GM12878 (cell line): ENCODE data around the gene P2RX7. TPM values are rescaled to one million over a fixed set of nuclear protein-coding genes. Genes with fewer than 3 reads are reported as not detected.

Experiments
- ATAC-seq: fragments of 200-7000 bp; cut with Tn5 transposase; 3 replicates; pipeline ENCODE4 v1.9.1; 2020; ENCODE audit warnings: mild to moderate bottlenecking, moderate library complexity
- BruUV-seq: library from RNA; stranded (reverse); fragments of 400-500 nt; replicated peaks from 2 replicates; lab custom pipeline; 2021; lab: Mats Ljungman, UMichigan
- CTCF ChIA-PET: fragments of 300-600 bp; sonication (Branson Sonifier 250); formaldehyde crosslinking; extraction: SDS; loops from one replicate; lab custom pipeline; 2021; ENCODE audit warnings: inconsistent platforms; lab: Yijun Ruan, JAX
- POLR2A ChIA-PET: fragments of 350-600 bp; formaldehyde crosslinking; extraction: SDS; loops from one replicate; lab custom pipeline; 2021; ENCODE audit warnings: inconsistent platforms; lab: Charles Lee
- RAD21 ChIA-PET: fragments of 300-600 bp; sonication (Branson Sonifier 250); formaldehyde crosslinking; loops from one replicate; lab custom pipeline; 2023; ENCODE audit warnings: antibody characterized with exemption; ENCODE audit not compliant: unreplicated experiment; lab: Charles Lee
- SMC1A ChIA-PET: fragments of 300-600 bp; sonication (Branson Sonifier 250); formaldehyde crosslinking; loops from one replicate; lab custom pipeline; 2023; ENCODE audit not compliant: unreplicated experiment, uncharacterized antibody; lab: Charles Lee
- DNase-seq: peaks from one replicate; pipeline ENCODE4 v3.0.0-alpha.2; 2011; ENCODE audit warnings: low read depth, low spot score
- FAIRE-seq: peaks from 3 replicates; lab custom pipeline; 2011; peaks lifted over from hg19 to GRCh38; lab: Jason Lieb, UNC
- H2AFZ ChIP-seq: 2 replicates; pipeline ENCODE4 v1.6.0; 2011; ENCODE audit warnings: low read depth, low read length, control low read depth; ENCODE audit not compliant: control insufficient read depth
- H3K27ac ChIP-seq: 2 replicates; pipeline ENCODE4 v1.5.1; 2011; ENCODE audit warnings: control low read depth; ENCODE audit not compliant: control insufficient read depth, insufficient read depth
- H3K27me3 ChIP-seq, 2 experiments: replicated peaks in 1 of 2; 2 replicates each; pipeline versions ENCODE4 v1.6.0 to v1.6.1; 2011; ENCODE audit warnings: low read length in 1 of 2; ENCODE audit not compliant: control insufficient read depth in 2 of 2, insufficient read depth in 2 of 2
- H3K36me3 ChIP-seq, 2 experiments: 2 replicates each; pipeline ENCODE4 v1.5.1; 2011; ENCODE audit warnings: low read length in 1 of 2; ENCODE audit not compliant: control insufficient read depth in 2 of 2, insufficient read depth in 2 of 2
- H3K4me1 ChIP-seq: 2 replicates; pipeline ENCODE4 v1.6.1; 2011; ENCODE audit warnings: mild to moderate bottlenecking, low read length, moderate library complexity, mixed read lengths; ENCODE audit not compliant: control insufficient read depth, insufficient read depth
- H3K4me2 ChIP-seq: 2 replicates; pipeline ENCODE4 v1.6.0; 2011; ENCODE audit warnings: control low read depth; ENCODE audit not compliant: control insufficient read depth, insufficient read depth
- H3K4me3 ChIP-seq: fragments of 200-600 bp; sonication (generic); 2 replicates; pipeline ENCODE4 v1.5.1; 2016
- H3K79me2 ChIP-seq: 2 replicates; pipeline ENCODE4 v1.6.0; 2011; ENCODE audit warnings: low read length; ENCODE audit not compliant: control insufficient read depth, insufficient read depth
- H3K9ac ChIP-seq: 2 replicates; pipeline ENCODE4 v1.8.0; 2011; ENCODE audit warnings: low read length, control low read depth, mixed read lengths; ENCODE audit not compliant: control insufficient read depth, insufficient read depth
- H3K9me3 ChIP-seq: replicated peaks from 3 replicates; pipeline ENCODE4 v1.5.1; 2011; ENCODE audit warnings: mild to moderate bottlenecking, low read length; ENCODE audit not compliant: control insufficient read depth, insufficient read depth
- H4K20me1 ChIP-seq: 2 replicates; pipeline ENCODE4 v1.6.0; 2011; ENCODE audit not compliant: control insufficient read depth, insufficient read depth
- ASH2L ChIP-seq: fragments of 300-600, 200-600 bp; sonication (generic); IDR thresholded peaks from 2 replicates; pipeline ENCODE4 v1.6.1; 2017; ENCODE audit warnings: low read depth, mild to moderate bottlenecking, borderline replicate concordance
- CHD4 ChIP-seq: fragments of 200-600 bp; sonication (generic); IDR thresholded peaks from 2 replicates; pipeline ENCODE4 v1.6.1; 2016; ENCODE audit warnings: mild to moderate bottlenecking
- KAT2A ChIP-seq: conservative IDR thresholded peaks from 2 replicates; pipeline ENCODE4 v1.6.1; 2011; ENCODE audit warnings: low read depth, low read length; ENCODE audit not compliant: control insufficient read depth
- MTA2 ChIP-seq: fragments of 450-650 bp; IDR thresholded peaks from 2 replicates; pipeline ENCODE4 v1.6.1; 2016; ENCODE audit warnings: low read depth, mild to moderate bottlenecking, moderate library complexity
- NFYB ChIP-seq: IDR thresholded peaks from 2 replicates; pipeline ENCODE4 v1.6.1; 2011; ENCODE audit warnings: low read depth, mild to moderate bottlenecking, low read length, improper control_type of control experiment, moderate library complexity; ENCODE audit not compliant: insufficient read depth
- NR2C1 ChIP-seq: fragments of 450-650 bp; IDR thresholded peaks from 2 replicates; pipeline ENCODE4 v1.6.1; 2017; ENCODE audit warnings: antibody characterized with exemption, mild to moderate bottlenecking, moderate library complexity
- PAX5 ChIP-seq: IDR thresholded peaks from 2 replicates; pipeline ENCODE4 v1.6.1; 2011; ENCODE audit warnings: low read depth, low read length, borderline replicate concordance
- SIN3A ChIP-seq: IDR thresholded peaks from 2 replicates; pipeline ENCODE4 v1.6.1; 2012; ENCODE audit warnings: low read depth, low read length, improper control_type of control experiment
- SREBF2 ChIP-seq: IDR thresholded peaks from 2 replicates; pipeline ENCODE4 v1.6.1; 2012; ENCODE audit warnings: mild to moderate bottlenecking, low read length
- ZNF622 ChIP-seq: fragments of 450-650 bp; IDR thresholded peaks from 2 replicates; pipeline ENCODE4 v1.6.1; 2017; ENCODE audit warnings: mild to moderate bottlenecking, inconsistent platforms
- WGBS: methylation state at CpG from one replicate; pipeline ENCODE4 v1.1.6; 2016; ENCODE audit warnings: low lambda C conversion rate; ENCODE audit not compliant: insufficient replicate concordance, insufficient coverage; ENCODE audit errors: missing lambda C conversion rate; 5-methylcytosine and 5-hydroxymethylcytosine counted together
- in situ Hi-C: fragments of 300-500 bp; cut with MboI; formaldehyde crosslinking; loops from 9 replicates; pipeline ENCODE4 v1.14.3; 2018; ENCODE audit warnings: mixed read lengths
- intact Hi-C: fragments of 100-400 bp; cut with micrococcal nuclease; formaldehyde crosslinking; loops from one replicate; pipeline ENCODE4 v1.14.2; 2022; ENCODE audit not compliant: unreplicated experiment
- polyA plus RNA-seq, 11 experiments: library from polyadenylated mRNA; depleted of rRNA in 4 of 11; unstranded in 6 of 11; stranded (reverse) in 5 of 11; fragments of >200 nt; fragmentation: Nextera tagmentation in 4 of 11; fragmentation: Illumina TruSeq in 1 of 11; extraction: Ambion mirVana in 4 of 11; extraction: Trizol in 1 of 11; gene quantifications; 1 replicate in 1 of 11; 2 replicates in 10 of 11; pipeline versions ENCODE4 v1.2.1 to v1.2.3, GENCODE V29; 2011 to 2016; ENCODE audit warnings: inconsistent platforms in 2 of 11, missing spikeins in 2 of 11, low read depth in 1 of 11
- total RNA-seq, 4 experiments: library from RNA; depleted of rRNA in 3 of 4; stranded (reverse); fragments of >200 nt in 3 of 4; fragmentation: Illumina TruSeq in 1 of 4; extraction: Trizol in 1 of 4; gene quantifications; 2 replicates each; pipeline versions ENCODE4 v1.2.1 to v1.2.3, GENCODE V29; 2013 to 2021
- TF ChIP-seq, protein P1 (sequence below): IDR thresholded peaks from 2 replicates; pipeline ENCODE4 v1.6.1; 2011; ENCODE audit warnings: mild to moderate bottlenecking, low read depth, low read length, moderate library complexity; ENCODE audit not compliant: insufficient replicate concordance

The P2RX7 gene
- total and polyA plus RNA-seq, 10 of the 15 experiments (the other 5 are each of a cell fraction or from before 2014, with no cell fraction given) = 0.74 to 2.6 (median 1.5) TPM

- intact Hi-C loops (no loop called here), in situ Hi-C loops (no loop called here)
- ATAC-seq = no peak
- Histone ChIP-seq H3K9ac (no peak overlapping the region), H3K27me3 (no peaks in the 10 kb centered on the region), H3K36me3 (no peaks in the 10 kb centered on the region), H4K20me1 (no peaks in the 10 kb centered on the region), H3K79me2 (no peaks in the 10 kb centered on the region), H3K4me3 (no peak overlapping the region), H2AFZ (no peak overlapping the region), H3K27ac (no peak overlapping the region), H3K9me3 (peaks cover 4% of the 10 kb centered on the region; the same call in 2 of the 3 replicates), H3K4me1 (peaks cover 7% of the 10 kb centered on the region), H3K4me2 (no peak overlapping the region)
- ChIA-PET RAD21 (no interaction called here), POLR2A (interaction anchor here (0.6 to 1.8 kb wide), 4 partner anchors 14 to 217 kb away, joined by 3 to 7 read pairs (median 3); no protein-coding TSS in a partner anchor), SMC1A (interaction anchor here (1.4 kb wide), 1 partner anchor 18 kb away, joined by 5 read pairs; no protein-coding TSS in a partner anchor), CTCF (no interaction called here)
- WGBS = 82% methylated on average over 19 of the region's 19 CpGs
- BruUV-seq = no TSS peak
- no peak for DNase-seq
- FAIRE-seq = no peak
- no peak for TF ChIP-seq SREBF2
- no peak for TF ChIP-seq MTA2
- no peak for TF ChIP-seq ZNF622
- TF ChIP-seq NFYB = no peak
- TF ChIP-seq SIN3A = no peak
- no peak for TF ChIP-seq CHD4
- no peak for TF ChIP-seq KAT2A
- no peak for TF ChIP-seq PAX5
- no peak for TF ChIP-seq NR2C1
- TF ChIP-seq, protein P1, sequence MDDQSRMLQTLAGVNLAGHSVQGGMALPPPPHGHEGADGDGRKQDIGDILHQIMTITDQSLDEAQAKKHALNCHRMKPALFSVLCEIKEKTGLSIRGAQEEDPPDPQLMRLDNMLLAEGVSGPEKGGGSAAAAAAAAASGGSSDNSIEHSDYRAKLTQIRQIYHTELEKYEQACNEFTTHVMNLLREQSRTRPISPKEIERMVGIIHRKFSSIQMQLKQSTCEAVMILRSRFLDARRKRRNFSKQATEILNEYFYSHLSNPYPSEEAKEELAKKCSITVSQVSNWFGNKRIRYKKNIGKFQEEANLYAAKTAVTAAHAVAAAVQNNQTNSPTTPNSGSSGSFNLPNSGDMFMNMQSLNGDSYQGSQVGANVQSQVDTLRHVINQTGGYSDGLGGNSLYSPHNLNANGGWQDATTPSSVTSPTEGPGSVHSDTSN = no peak
- TF ChIP-seq ASH2L = no peak
Measured at GRCh38 chr12:121176826-121177529, 44.3 kb downstream of the P2RX7 start.
